Caco-2 (cell line): ENCODE data around the gene FEV. TPM values are rescaled to one million over a fixed set of nuclear protein-coding genes. Genes with fewer than 3 reads are reported as not detected.

ENCODE experiments used
- BruUV-seq: library from RNA; stranded (reverse); fragments of 400-500 nt; replicated peaks from 2 replicates; lab custom pipeline; 2021; lab: Mats Ljungman, UMichigan
- CTCF ChIA-PET: fragments of 300-600 bp; sonication (Branson Sonifier 250); formaldehyde crosslinking; loops from one replicate; lab custom pipeline; 2022; ENCODE audit warnings: antibody characterized with exemption; lab: Charles Lee
- POLR2A ChIA-PET: fragments of 300-600 bp; sonication (Branson Sonifier 250); formaldehyde crosslinking; loops from one replicate; lab custom pipeline; 2022; ENCODE audit warnings: antibody characterized with exemption; lab: Charles Lee
- DNase-seq, 2 experiments: peaks; one replicate each; pipeline versions ENCODE4 v3.0.0 to v3.0.0-alpha.2; 2020 to 2022
- H3K27me3 ChIP-seq: replicated peaks from 2 replicates; pipeline ENCODE4 v1.6.0; 2011; ENCODE audit warnings: low read length; ENCODE audit not compliant: control insufficient read depth, insufficient read depth
- H3K36me3 ChIP-seq: 2 replicates; pipeline ENCODE4 v1.5.1; 2011; ENCODE audit warnings: low read length; ENCODE audit not compliant: control insufficient read depth, insufficient read depth
- H3K4me1 ChIP-seq: fragments of 250-450 bp; sonication (Bioruptor Pico); 2 replicates; pipeline ENCODE4 v1.5.1; 2020; ENCODE audit warnings: mild to moderate bottlenecking
- H3K4me3 ChIP-seq: 2 replicates; pipeline ENCODE4 v1.5.1; 2011; ENCODE audit warnings: low read depth, mild to moderate bottlenecking, control low read depth, low read length
- H3K9me3 ChIP-seq: fragments of 250-450 bp; sonication (Bioruptor Pico); 2 replicates; pipeline ENCODE4 v1.5.1; 2020; ENCODE audit warnings: mild to moderate bottlenecking, moderate library complexity
- H3K27ac Mint-ChIP-seq: one replicate; pipeline ENCODE4 v1.8.0; 2022; ENCODE audit warnings: mixed read lengths; ENCODE audit not compliant: unreplicated experiment
- H3K27me3 Mint-ChIP-seq: one replicate; pipeline ENCODE4 v1.8.0; 2022; ENCODE audit warnings: mixed read lengths; ENCODE audit not compliant: insufficient read depth, unreplicated experiment
- H3K36me3 Mint-ChIP-seq: one replicate; pipeline ENCODE4 v1.8.0; 2022; ENCODE audit warnings: mild to moderate bottlenecking, mixed read lengths; ENCODE audit not compliant: insufficient read depth, unreplicated experiment
- H3K4me1 Mint-ChIP-seq: one replicate; pipeline ENCODE4 v1.8.0; 2022; ENCODE audit warnings: low read depth, mixed read lengths; ENCODE audit not compliant: unreplicated experiment
- H3K4me3 Mint-ChIP-seq: one replicate; pipeline ENCODE4 v1.8.0; 2022; ENCODE audit warnings: mild to moderate bottlenecking, moderate library complexity, mixed read lengths; ENCODE audit not compliant: unreplicated experiment
- H3K9me3 Mint-ChIP-seq: one replicate; pipeline ENCODE4 v1.8.0; 2022; ENCODE audit warnings: mixed read lengths; ENCODE audit not compliant: unreplicated experiment
- intact Hi-C: fragments of 100-400 bp; cut with micrococcal nuclease; formaldehyde crosslinking; loops from one replicate; pipeline ENCODE4 v1.10.0; 2022; ENCODE audit not compliant: unreplicated experiment
- total RNA-seq: library from RNA; stranded (reverse); gene quantifications from 2 replicates; pipeline ENCODE4 v1.2.3, GENCODE V29; 2022
- TF ChIP-seq, protein P1 (sequence below), 2 experiments: fragments of 200-600 bp in 1 of 2; IDR thresholded peaks; 1 replicate in 1 of 2; 2 replicates in 1 of 2; pipeline versions ENCODE4 v1.5.1 to v1.8.0; 2011 to 2022; ENCODE audit warnings: antibody characterized with exemption in 1 of 2, control low read depth in 1 of 2, inconsistent platforms in 1 of 2, low read depth in 1 of 2, low read length in 1 of 2, mild to moderate bottlenecking in 1 of 2, moderate library complexity in 1 of 2; ENCODE audit not compliant: insufficient read depth in 1 of 2, severe bottlenecking in 1 of 2, unreplicated experiment in 1 of 2

FEV gene
- total RNA-seq, 1 experiment from 2014 or later = not detected

DNA sequence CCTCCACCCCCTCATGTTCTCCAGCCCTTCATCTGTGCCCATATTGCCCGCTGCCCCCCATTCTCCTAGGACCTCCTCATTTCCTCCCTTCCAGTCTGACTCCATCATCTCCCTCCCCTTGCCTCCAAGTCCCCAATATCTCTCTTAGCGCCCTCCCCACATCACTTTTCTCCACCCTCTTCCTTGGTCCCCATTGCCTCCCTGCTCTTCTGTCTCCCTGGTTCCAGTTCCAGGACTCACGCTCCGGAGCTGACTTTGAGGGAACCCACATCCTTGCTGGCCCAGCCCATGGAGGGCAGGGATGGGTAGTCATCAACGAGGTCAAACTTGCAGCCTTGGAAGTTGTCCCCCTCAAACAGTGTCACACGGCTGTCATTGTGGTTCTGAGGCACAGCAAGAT lies 5.6 kb upstream of the FEV start:
- POLR2A ChIA-PET = no interaction called here
- Mint-ChIP-seq H3K36me3 (no peaks in the 10 kb centered on the region), H3K9me3 (no peaks in the 10 kb centered on the region), H3K4me1 (no peaks in the 10 kb centered on the region), H3K4me3 (no peak overlapping the region), H3K27me3 (peaks cover 34% of the 10 kb centered on the region), H3K27ac (no peak overlapping the region)
- peak in 1 of 2 experiments; percentile 19 for DNase-seq
- CTCF ChIA-PET = interaction anchor here (0.6 to 2.6 kb wide), 3 partner anchors 11 to 281 kb away, joined by 3 to 11 read pairs (median 7); no protein-coding TSS in a partner anchor
- no peaks in the 10 kb centered on the region for H3K9me3 ChIP-seq
- TF ChIP-seq, protein P1, sequence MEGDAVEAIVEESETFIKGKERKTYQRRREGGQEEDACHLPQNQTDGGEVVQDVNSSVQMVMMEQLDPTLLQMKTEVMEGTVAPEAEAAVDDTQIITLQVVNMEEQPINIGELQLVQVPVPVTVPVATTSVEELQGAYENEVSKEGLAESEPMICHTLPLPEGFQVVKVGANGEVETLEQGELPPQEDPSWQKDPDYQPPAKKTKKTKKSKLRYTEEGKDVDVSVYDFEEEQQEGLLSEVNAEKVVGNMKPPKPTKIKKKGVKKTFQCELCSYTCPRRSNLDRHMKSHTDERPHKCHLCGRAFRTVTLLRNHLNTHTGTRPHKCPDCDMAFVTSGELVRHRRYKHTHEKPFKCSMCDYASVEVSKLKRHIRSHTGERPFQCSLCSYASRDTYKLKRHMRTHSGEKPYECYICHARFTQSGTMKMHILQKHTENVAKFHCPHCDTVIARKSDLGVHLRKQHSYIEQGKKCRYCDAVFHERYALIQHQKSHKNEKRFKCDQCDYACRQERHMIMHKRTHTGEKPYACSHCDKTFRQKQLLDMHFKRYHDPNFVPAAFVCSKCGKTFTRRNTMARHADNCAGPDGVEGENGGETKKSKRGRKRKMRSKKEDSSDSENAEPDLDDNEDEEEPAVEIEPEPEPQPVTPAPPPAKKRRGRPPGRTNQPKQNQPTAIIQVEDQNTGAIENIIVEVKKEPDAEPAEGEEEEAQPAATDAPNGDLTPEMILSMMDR (IDR thresholded peaks at IDR 0.05; ENCODE audit: insufficient read depth in 1 of 2, low read depth in 1 of 2, low read length in 1 of 2, severe bottlenecking in 1 of 2, unreplicated experiment in 1 of 2) = no peak
- H3K27me3 ChIP-seq = peaks cover 6% of the 10 kb centered on the region
- intact Hi-C loops = loop anchor here (5.0 kb wide), 1 partner anchor 138 kb away; no protein-coding TSS in a partner anchor
- H3K4me3 ChIP-seq = no peak overlapping the region
- H3K36me3 ChIP-seq = no peaks in the 10 kb centered on the region
- no TSS peak for BruUV-seq
- H3K4me1 ChIP-seq = peaks cover 3% of the 10 kb centered on the region

DNA sequence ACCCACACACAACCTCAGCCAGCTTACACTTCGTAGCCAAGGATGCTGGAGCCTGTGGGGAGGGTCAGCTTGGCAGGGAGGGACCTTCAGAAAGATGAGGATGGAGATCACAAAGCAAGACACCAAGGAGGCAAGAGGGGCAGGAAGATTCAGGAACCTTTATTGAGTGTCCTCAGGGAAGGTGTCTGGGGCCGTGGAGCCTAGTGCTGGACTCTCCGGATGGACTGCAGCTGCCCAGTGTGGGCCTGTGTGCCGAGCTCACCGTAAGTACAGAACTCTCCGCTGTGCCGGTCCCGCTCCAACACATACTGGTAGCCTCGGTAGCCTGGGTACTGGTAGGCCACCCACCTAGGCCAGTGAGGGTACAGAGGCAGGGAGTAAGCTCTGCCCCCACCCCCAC lies 5.1 kb upstream of the FEV start:
- CTCF ChIA-PET = interaction anchor here (2.6 kb wide), 1 partner anchor 12 kb away, joined by 11 read pairs; no protein-coding TSS in a partner anchor
- peaks cover 6% of the 10 kb centered on the region for H3K27me3 ChIP-seq
- peaks cover 3% of the 10 kb centered on the region for H3K4me1 ChIP-seq
- Mint-ChIP-seq H3K27ac (no peak overlapping the region), H3K4me1 (no peaks in the 10 kb centered on the region), H3K9me3 (no peaks in the 10 kb centered on the region), H3K4me3 (no peak overlapping the region), H3K27me3 (peaks cover 36% of the 10 kb centered on the region), H3K36me3 (no peaks in the 10 kb centered on the region)
- TF ChIP-seq, protein P1 (IDR thresholded peaks at IDR 0.05; ENCODE audit: insufficient read depth in 1 of 2, low read depth in 1 of 2, low read length in 1 of 2, severe bottlenecking in 1 of 2, unreplicated experiment in 1 of 2) = no peak
- H3K4me3 ChIP-seq = no peak overlapping the region
- intact Hi-C loops = loop anchor here (5.0 kb wide), 1 partner anchor 138 kb away; no protein-coding TSS in a partner anchor
- H3K9me3 ChIP-seq = no peaks in the 10 kb centered on the region
- POLR2A ChIA-PET = no interaction called here
- DNase-seq = peak in 1 of 2 experiments; percentile 14
- H3K36me3 ChIP-seq = no peaks in the 10 kb centered on the region
- BruUV-seq = no TSS peak

DNA sequence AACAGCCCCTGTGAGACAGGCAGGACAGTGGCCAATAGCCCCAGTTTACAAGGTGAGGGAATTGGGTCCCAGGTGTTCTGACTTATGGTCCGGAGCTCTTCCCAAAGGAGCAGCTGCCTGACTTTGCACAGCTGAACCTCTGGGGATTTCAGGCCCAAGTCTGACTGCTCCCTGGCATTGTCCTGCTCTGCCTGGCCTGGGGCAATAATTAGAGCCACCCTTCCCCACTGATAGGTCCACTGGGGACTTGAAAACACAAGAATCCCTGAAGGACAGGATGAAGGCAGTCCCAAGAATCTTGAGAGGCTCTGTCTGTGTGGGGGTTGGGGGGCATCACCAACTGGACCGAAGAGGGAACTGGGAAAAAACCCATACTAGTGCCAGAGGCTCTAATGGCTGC lies 3.7 kb upstream of the FEV start:
- peaks cover 9% of the 10 kb centered on the region for H3K27me3 ChIP-seq
- H3K4me1 Mint-ChIP-seq = no peaks in the 10 kb centered on the region
- intact Hi-C loops = no loop called here
- DNase-seq = peak in 1 of 2 experiments; percentile 13
- no peaks in the 10 kb centered on the region for H3K36me3 Mint-ChIP-seq
- no peak overlapping the region for H3K27ac Mint-ChIP-seq
- no peak overlapping the region for H3K4me3 Mint-ChIP-seq
- no peaks in the 10 kb centered on the region for H3K36me3 ChIP-seq
- H3K4me3 ChIP-seq = no peak overlapping the region
- peaks cover 3% of the 10 kb centered on the region; the same call in 1 of the 2 replicates for H3K4me1 ChIP-seq
- TF ChIP-seq, protein P1 (IDR thresholded peaks at IDR 0.05; ENCODE audit: insufficient read depth in 1 of 2, low read depth in 1 of 2, low read length in 1 of 2, severe bottlenecking in 1 of 2, unreplicated experiment in 1 of 2) = no peak
- H3K9me3 ChIP-seq = no peaks in the 10 kb centered on the region
- BruUV-seq = no TSS peak
- CTCF ChIA-PET = interaction anchor here (0.9 to 2.6 kb wide), 2 partner anchors 13 to 41 kb away, joined by 5 to 11 read pairs; no protein-coding TSS in a partner anchor
- POLR2A ChIA-PET = no interaction called here
- H3K9me3 Mint-ChIP-seq = no peaks in the 10 kb centered on the region
- peaks cover 37% of the 10 kb centered on the region for H3K27me3 Mint-ChIP-seq
